ENCODE measurements around the gene CYP2C8.
"Not testable (repeated sequence)": the region's sequence is repeated elsewhere in the genome, so short reads cannot be mapped to it uniquely, and the experiment has no call there.

GRCh38 chr10:95064125-95064524 is 5.2 kb downstream of the CYP2C8 start:
- TF ChIP-seq, protein P1, sequence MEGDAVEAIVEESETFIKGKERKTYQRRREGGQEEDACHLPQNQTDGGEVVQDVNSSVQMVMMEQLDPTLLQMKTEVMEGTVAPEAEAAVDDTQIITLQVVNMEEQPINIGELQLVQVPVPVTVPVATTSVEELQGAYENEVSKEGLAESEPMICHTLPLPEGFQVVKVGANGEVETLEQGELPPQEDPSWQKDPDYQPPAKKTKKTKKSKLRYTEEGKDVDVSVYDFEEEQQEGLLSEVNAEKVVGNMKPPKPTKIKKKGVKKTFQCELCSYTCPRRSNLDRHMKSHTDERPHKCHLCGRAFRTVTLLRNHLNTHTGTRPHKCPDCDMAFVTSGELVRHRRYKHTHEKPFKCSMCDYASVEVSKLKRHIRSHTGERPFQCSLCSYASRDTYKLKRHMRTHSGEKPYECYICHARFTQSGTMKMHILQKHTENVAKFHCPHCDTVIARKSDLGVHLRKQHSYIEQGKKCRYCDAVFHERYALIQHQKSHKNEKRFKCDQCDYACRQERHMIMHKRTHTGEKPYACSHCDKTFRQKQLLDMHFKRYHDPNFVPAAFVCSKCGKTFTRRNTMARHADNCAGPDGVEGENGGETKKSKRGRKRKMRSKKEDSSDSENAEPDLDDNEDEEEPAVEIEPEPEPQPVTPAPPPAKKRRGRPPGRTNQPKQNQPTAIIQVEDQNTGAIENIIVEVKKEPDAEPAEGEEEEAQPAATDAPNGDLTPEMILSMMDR (IDR thresholded peaks at IDR 0.05) = not testable (repeated sequence)
- TF ChIP-seq EP300, POLR2A (IDR thresholded peaks at IDR 0.05): not testable (repeated sequence)

Data from ovary (tissue), 3 donors.